SKM-1 treated with dmso at 0.1 percent for 144 hours (cell line): Measurements from ENCODE around the gene GARNL3.
A peak's percentile ranks its signal among the peaks of the same experiment; 100 is the strongest.

Experiments
- DNase-seq: peaks from one replicate; lab custom pipeline; 2025; ENCODE audit not compliant: unreplicated experiment; lab: John Stamatoyannopoulos, UW

GARNL3 gene

DNA sequence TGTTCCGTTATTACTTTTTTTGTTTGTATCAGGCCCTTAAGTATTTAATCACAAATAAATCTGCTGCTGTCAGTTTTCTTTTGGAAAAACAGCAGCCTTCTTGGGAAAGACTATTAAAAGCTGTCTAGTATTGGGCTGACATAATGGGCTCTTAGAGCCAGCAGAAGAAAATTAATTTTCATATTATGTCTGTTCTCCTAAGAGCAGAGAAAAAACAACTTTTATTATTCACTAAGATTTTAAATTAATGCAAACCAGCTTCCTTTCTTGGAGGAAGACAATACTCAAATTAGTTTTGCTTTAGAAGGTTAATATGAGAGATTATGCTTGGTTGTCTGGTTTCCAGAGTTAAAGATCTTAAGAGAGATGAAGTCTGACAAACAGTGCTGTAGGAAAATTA, 30.6 kb upstream of the GARNL3 start:
- DNase-seq, result no peak

DNA sequence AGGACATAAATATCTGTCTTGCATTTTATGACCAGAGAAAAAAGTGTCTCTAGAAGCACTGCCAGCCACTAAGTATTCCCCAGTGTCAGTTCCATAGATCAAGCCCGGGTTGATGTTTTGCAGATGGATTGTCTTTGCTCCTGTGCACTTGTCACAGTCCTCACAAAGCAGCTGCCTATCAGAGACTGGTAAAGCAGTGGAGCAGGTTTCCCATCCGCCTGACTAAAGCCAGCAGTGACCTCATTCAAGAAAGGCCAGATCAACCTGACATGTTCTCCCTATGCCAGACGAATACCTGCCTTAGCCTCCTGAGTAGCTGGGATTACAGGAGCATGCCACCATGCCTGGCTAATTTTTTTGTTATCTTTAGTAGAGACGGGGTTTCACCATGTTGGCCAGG, 26.8 kb upstream of the GARNL3 start:
- DNase-seq, result no peak

- DNase-seq, result no peak
Observed at GRCh38 chr9:127241354-127241753, 23.2 kb upstream of the GARNL3 start.

DNA sequence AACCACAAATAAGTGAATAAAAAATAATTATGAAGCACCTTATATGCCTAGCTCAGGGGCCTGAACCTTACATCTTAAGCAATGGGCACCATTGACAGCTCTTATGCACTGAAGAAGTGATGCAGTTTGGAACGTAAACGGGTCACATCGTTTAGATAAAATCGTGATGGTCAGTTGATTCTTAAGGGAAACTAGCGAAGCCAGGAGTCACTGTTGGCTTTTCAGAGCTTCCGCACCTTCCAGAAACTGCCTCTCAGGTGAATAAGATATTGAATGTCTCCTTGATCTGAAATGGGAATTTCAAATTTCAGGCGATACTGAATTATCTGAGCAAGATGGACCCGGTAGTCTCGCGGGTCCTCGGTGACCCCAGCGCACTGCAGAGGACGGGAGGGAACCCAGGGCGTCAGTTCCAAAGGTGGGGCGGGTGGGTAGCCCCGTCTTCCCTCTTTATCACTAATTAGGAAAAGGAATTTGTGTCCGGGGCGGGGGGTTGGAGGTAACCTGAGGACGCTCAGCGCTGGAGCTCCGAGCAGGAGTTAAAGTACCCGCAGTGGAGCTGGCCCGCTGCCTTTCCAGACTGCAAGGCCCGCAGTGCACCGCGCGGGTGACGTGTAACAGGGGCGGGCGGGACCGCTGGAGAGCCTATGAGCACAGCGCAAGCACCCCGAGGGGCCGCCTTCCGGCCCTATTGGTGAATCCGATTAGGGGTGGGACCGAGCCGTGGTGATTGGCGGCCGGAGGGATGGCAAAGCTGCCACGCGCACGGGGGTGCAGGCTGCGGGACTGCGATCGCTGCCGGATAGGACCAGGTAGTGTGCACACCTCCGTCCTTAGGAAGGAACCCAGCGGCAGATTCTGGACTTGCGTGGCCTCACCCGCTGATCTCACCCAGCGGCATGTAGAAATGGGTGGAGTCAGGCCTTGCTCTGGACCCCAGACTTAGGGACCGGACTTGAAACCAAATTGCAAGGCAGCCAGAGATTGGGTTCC, 19.7 kb upstream of the GARNL3 start:
- DNase-seq, result peak; percentile 92

GRCh38 chr9:127245637-127246164, 18.9 kb upstream of the GARNL3 start:
- no peak for DNase-seq

- DNase-seq, result no peak
Observed at GRCh38 chr9:127248241-127248640, 16.3 kb upstream of the GARNL3 start.

GRCh38 chr9:127249877-127250276, 14.7 kb upstream of the GARNL3 start:
- no peak for DNase-seq

GRCh38 chr9:127250896-127251391, 13.6 kb upstream of the GARNL3 start:
- DNase-seq, result no peak

- DNase-seq, result no peak
Observed at GRCh38 chr9:127252410-127253318, 11.9 kb upstream of the GARNL3 start.

DNA sequence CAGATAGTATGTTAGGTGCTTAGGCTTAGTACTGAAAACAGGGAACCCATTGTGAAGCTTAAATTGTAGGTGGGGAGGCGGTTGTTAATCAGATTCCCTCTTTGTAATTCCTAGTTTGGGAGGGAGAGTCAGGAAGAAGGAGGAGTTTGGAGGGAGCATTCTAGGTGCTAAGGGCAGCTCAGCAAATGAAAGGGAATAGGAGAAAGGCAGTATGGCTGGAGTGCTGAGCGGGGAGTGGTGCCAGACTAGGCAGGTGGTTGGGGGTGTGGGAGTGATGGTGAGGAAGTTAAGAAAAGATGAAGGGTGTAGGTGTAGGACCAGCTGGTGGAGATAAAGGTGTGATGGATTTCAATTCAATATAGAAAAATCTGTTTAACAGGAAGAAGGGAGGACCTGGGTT, 11.1 kb upstream of the GARNL3 start:
- no peak for DNase-seq

- no peak for DNase-seq
Observed at GRCh38 chr9:127255692-127256091, 8.9 kb upstream of the GARNL3 start.

- no peak for DNase-seq
Observed at GRCh38 chr9:127256324-127256723, 8.2 kb upstream of the GARNL3 start.

DNA sequence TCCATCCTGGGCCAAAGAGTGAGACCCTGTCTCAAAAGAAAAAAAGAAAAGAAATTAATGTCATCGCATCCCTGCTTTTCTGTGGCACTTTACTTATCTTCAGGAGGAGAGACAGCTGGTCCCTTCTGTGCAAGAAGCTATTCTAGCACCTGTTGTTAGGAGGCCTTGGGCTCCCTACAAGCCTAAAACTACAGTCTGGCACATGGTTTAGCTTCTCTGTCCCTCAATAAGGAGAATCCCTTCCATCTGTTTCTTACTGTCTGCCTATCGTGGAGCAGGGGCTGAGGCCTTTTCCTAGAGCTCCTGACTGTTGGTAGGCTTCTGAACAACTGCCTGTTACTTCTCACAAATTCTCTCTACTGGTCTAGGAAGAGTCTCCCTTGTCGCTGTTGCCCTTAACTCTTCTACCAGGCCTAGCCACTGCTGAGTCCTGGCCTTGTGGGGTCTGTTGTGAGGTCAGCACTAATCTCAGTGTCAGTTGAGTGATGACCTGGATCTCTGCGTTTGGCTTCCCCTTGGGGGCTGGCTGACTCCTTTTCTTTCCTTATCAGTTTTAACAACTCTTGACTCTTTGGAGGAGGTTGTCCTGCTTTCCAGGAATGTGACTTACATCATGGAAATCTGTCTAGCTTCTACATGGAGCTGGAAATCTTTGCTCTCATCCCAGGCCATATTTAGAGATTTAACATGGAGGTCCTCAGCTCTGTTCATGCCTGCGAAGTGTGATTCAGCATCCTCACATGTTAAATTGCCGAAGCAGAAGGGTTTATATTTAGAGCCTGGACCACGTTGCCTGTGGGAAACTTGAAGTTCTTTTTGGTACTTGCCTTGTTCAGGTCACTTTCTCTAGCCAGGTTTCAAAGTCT, 5.7 kb upstream of the GARNL3 start:
- no peak for DNase-seq

- no peak for DNase-seq
Observed at GRCh38 chr9:127262602-127263001, 2.0 kb upstream of the GARNL3 start.

DNA sequence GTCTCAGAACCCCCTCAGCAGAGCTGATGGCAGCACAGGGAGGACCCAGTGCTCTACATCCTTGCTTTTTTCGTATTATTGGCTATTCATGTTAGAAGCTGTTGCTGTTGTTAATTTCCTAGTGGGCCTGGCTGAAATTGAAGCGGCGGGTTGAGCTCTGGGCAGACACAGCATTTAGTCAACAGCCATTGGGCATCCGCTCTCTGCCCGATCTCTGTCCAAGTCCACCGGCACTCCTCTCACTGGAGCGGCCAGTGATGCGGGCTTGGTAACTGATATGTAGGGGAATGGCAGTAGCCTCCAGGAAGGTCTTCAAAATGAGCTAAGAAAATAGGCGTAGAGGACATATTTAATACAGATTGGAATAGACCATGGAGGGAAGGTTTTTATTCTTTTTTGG, 1.3 kb upstream of the GARNL3 start:
- DNase-seq, result no peak

DNA sequence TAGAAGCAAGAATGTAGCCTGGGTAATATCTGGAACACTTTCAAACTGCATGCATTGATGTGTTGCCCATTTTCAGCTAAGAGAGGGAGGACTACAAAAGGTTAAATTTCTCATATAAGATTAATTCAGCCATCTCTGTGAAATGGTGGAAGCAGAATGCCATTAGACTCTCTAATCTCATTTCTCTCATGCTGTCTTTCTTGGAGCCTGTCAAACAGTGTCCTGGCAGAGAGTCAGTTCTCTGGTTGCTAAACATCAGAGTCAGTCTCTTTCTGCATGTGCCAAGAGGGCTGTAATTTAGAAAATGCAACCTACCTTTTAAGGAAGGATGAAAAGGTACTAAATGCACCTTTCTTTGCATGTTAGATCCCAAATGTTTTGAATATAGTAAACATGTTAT, 910 bp upstream of the GARNL3 start:
- DNase-seq, result no peak

DNA sequence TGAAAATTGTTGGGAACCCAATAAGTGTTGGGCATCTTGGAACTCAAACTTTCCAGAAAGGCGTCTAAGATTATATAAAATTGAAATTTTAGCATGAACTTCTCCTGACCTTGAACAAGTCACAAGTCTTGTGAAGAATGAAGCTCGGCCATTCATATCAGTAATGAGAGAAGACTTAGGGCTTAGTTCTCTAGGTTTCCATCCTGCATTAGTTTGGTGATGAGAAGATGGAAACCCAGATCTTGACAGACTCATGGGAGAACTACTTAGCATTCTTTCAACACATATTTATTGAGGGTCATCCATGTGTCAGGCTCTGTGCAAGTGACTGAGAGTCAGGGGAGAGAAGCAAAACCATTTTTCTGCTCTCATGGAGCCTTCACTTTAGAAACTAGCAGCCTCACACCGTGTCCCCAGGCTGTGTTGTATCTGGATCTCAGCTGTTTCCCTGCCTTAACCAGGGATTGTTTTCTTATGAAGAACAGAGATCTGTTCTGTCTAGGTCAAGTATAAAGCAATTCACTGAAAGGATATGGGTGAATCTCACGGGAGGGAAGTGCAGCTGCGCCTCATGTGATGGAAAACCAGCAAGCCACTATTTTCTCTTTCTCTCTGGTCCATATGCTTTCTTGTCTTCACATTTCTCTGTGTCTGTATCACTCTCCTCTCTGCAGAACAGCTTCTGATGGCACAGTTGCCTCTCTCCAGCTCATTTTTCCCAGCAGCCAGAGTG, 3.4 kb downstream of the GARNL3 start:
- no peak for DNase-seq

DNA sequence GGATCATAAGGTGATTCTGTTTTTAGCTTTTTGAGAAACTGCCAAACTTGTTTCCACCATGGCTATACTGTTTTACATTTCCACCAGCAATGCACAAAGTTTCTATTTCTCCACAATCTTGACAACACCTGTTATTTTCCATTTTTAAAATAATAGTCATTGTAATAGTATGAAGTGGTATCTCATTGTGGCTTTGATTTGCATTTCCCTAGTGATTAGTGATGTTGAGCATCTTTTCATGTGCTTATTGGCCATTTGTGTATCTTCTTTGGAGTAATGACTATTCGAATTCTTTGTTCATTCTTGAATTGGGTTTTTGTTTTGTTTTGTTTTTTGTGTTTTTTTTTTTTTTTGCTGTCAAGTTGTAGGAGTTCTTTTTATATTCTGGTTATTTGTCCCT, 4.9 kb downstream of the GARNL3 start:
- no peak for DNase-seq

DNA sequence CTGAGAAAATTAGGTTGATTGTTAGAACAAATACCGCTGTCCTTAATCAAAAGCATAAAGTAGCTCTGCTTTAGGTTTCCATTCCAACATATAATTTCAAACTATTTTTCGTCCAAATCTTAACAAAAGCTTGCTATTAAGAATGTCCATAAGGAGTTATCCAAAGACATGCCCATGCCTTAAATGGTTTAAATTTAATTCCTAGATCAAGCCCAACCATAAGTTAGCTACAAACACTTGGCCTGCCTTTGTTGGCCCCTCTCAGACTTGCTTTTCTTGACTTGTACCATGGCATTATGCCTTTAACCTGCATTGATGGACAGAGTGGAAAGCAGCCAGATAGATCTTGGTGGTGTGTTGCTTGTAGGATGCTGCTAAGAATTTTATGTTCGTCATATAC, 8.8 kb downstream of the GARNL3 start:
- DNase-seq, result no peak

- DNase-seq, result peak; percentile 4
Observed at GRCh38 chr9:127277099-127277498, 12.5 kb downstream of the GARNL3 start.
